GM18861 (cell line): ENCODE measurements around the gene FAM131A.

Experiments used
- ATAC-seq: cut with Tn5 transposase; IDR thresholded peaks from one replicate; pipeline ENCODE4 v1.9.1; 2021; ENCODE audit not compliant: unreplicated experiment

The FAM131A gene

GRCh38 chr3:184355261-184356040, 18.1 kb downstream of the FAM131A start:
- ATAC-seq: no peak

GRCh38 chr3:184357248-184358123, 20.1 kb downstream of the FAM131A start:
- no peak for ATAC-seq

GRCh38 chr3:184358124-184358767, 20.8 kb downstream of the FAM131A start:
- ATAC-seq: no peak

GRCh38 chr3:184358921-184359350, 21.5 kb downstream of the FAM131A start:
- ATAC-seq: no peak

- ATAC-seq: no peak
Measured at GRCh38 chr3:184359610-184360009, 22.2 kb downstream of the FAM131A start.

GRCh38 chr3:184360070-184360928, 22.9 kb downstream of the FAM131A start:
- ATAC-seq: no peak

- ATAC-seq: peak; percentile 2
Measured at GRCh38 chr3:184360929-184361531, 23.6 kb downstream of the FAM131A start.

- peak; percentile 31 for ATAC-seq
Measured at GRCh38 chr3:184361532-184361931, 24.1 kb downstream of the FAM131A start, which contains the start of the genes CLCN2 and POLR2H. CLCN2 (minus strand) TSS chr3:184361605; CDS start chr3:184361479, 126 bp downstream. POLR2H (plus strand) TSS chr3:184361710; CDS start chr3:184363493, 1,783 bp downstream.

GRCh38 chr3:184361932-184362667, 24.7 kb downstream of the FAM131A start:
- no peak for ATAC-seq

GRCh38 chr3:184362668-184363546, 25.5 kb downstream of the FAM131A start:
- ATAC-seq: peak; percentile 80

GRCh38 chr3:184366619-184367289, 29.4 kb downstream of the FAM131A start:
- ATAC-seq: no peak

GRCh38 chr3:184368116-184368515, 30.7 kb downstream of the FAM131A start:
- ATAC-seq: no peak

GRCh38 chr3:184368586-184369183, 31.3 kb downstream of the FAM131A start:
- no peak for ATAC-seq

GRCh38 chr3:184371570-184372018, 34.2 kb downstream of the FAM131A start:
- ATAC-seq: peak; percentile 89

- ATAC-seq: no peak
Measured at GRCh38 chr3:184372296-184372821, 35.0 kb downstream of the FAM131A start.

GRCh38 chr3:184372911-184373310, 35.5 kb downstream of the FAM131A start:
- ATAC-seq: no peak

- ATAC-seq: no peak
Measured at GRCh38 chr3:184373422-184373821, 36.0 kb downstream of the FAM131A start.
